A549 (cell line): ENCODE measurements around the gene ANP32A. TPM values are rescaled to one million over a fixed set of nuclear protein-coding genes. Genes with fewer than 3 reads are reported as not detected.

Source experiments
- ATAC-seq, 2 experiments: fragments of 200-7000 bp in 1 of 2; fragments of >200 bp in 1 of 2; cut with Nextera tagmentation in 1 of 2; cut with Tn5 transposase in 1 of 2; 3 replicates each; pipeline versions ENCODE4 v1.8.0 to v1.9.1; 2018 to 2020; ENCODE audit warnings: mild to moderate bottlenecking in 1 of 2, moderate library complexity in 1 of 2
- CTCF ChIA-PET: fragments of 300-600 bp; sonication (Branson Sonifier 250); formaldehyde crosslinking; extraction: SDS; loops from one replicate; lab custom pipeline; 2021; ENCODE audit warnings: antibody characterized with exemption, inconsistent platforms; lab: Yijun Ruan, JAX
- POLR2A ChIA-PET: fragments of 350-600 bp; formaldehyde crosslinking; extraction: SDS; loops from one replicate; lab custom pipeline; 2021; ENCODE audit warnings: antibody characterized with exemption, inconsistent platforms; lab: Yijun Ruan, JAX
- DNase-seq, 2 experiments: peaks; one replicate each; pipeline versions ENCODE4 v3.0.0 to v3.0.0-alpha.2; 2011 to 2016; ENCODE audit warnings: low read depth in 1 of 2, low spot score in 1 of 2
- FAIRE-seq: peaks from 2 replicates; lab custom pipeline; 2011; peaks lifted over from hg19 to GRCh38; lab: Jason Lieb, UNC
- H3K27ac ChIP-seq, 2 experiments: fragments of >200 bp; sonication (Bioruptor Twin); formaldehyde crosslinking; 3 replicates each; pipeline ENCODE4 v1.5.1; 2016 to 2017
- H3K4me1 ChIP-seq: fragments of >200 bp; sonication (Bioruptor Twin); formaldehyde crosslinking; 3 replicates; pipeline ENCODE4 v1.6.1; 2016
- H3K4me2 ChIP-seq: fragments of >200 bp; sonication (Bioruptor Twin); formaldehyde crosslinking; 3 replicates; pipeline ENCODE4 v1.6.1; 2016
- H3K4me3 ChIP-seq: fragments of >200 bp; sonication (Bioruptor Twin); formaldehyde crosslinking; 3 replicates; pipeline ENCODE4 v1.5.1; 2016
- H3K9me3 ChIP-seq: fragments of >200 bp; sonication (Bioruptor Twin); formaldehyde crosslinking; 3 replicates; pipeline ENCODE4 v1.6.1; 2016
- BCL3 ChIP-seq: fragments of >200 bp; sonication (Bioruptor Twin); formaldehyde crosslinking; IDR thresholded peaks from 3 replicates; pipeline ENCODE4 v1.6.1; 2016
- CHD2 ChIP-seq: fragments of 150-350 bp; IDR thresholded peaks from 2 replicates; pipeline ENCODE4 v1.6.1; 2014; ENCODE audit warnings: low read length; ENCODE audit not compliant: partially characterized antibody
- EHF ChIP-seq: fragments of 250-450 bp; sonication (Bioruptor Pico); IDR thresholded peaks from 2 replicates; pipeline ENCODE4 v1.5.0; 2020; ENCODE audit warnings: mild to moderate bottlenecking
- EHMT2 ChIP-seq: fragments of 200-600 bp; sonication (generic); IDR thresholded peaks from 2 replicates; pipeline ENCODE4 v1.6.1; 2016; ENCODE audit warnings: antibody characterized with exemption, low read depth, mild to moderate bottlenecking, moderate library complexity
- GATA3 ChIP-seq: IDR thresholded peaks from 2 replicates; pipeline ENCODE4 v1.6.1; 2012; ENCODE audit warnings: borderline replicate concordance
- HDAC2 ChIP-seq: fragments of 200-600 bp; sonication (generic); IDR thresholded peaks from 2 replicates; pipeline ENCODE4 v1.6.1; 2016
- HOXB13 ChIP-seq: fragments of 250-450 bp; sonication (Bioruptor Pico); IDR thresholded peaks from 2 replicates; pipeline ENCODE4 v1.5.0; 2020; ENCODE audit warnings: low read depth, mild to moderate bottlenecking, moderate library complexity
- HOXB5 ChIP-seq: fragments of 250-450 bp; sonication (Bioruptor Pico); IDR thresholded peaks from 2 replicates; pipeline ENCODE4 v1.5.0; 2020; ENCODE audit warnings: mild to moderate bottlenecking, moderate library complexity
- JUNB ChIP-seq: fragments of >200 bp; sonication (Bioruptor Twin); formaldehyde crosslinking; IDR thresholded peaks from 2 replicates; pipeline ENCODE4 v1.6.1; 2016
- NFE2L2 ChIP-seq: fragments of 150-350 bp; conservative IDR thresholded peaks from 2 replicates; pipeline ENCODE4 v1.6.1; 2014; ENCODE audit warnings: low read length
- NR3C1 ChIP-seq: fragments of >200 bp; sonication (Bioruptor Twin); formaldehyde crosslinking; IDR thresholded peaks from 3 replicates; pipeline ENCODE4 v1.6.1; 2017
- RCOR1 ChIP-seq: fragments of 150-350 bp; IDR thresholded peaks from 2 replicates; pipeline ENCODE4 v1.6.1; 2014; ENCODE audit warnings: antibody characterized with exemption, low read length, low read depth
- USF2 ChIP-seq: fragments of 450-650 bp; IDR thresholded peaks from 2 replicates; pipeline ENCODE4 v1.6.1; 2014; ENCODE audit warnings: antibody characterized with exemption
- ZFP36 ChIP-seq: fragments of 450-650 bp; IDR thresholded peaks from 2 replicates; pipeline ENCODE4 v1.6.1; 2014; ENCODE audit warnings: borderline replicate concordance; ENCODE audit not compliant: partially characterized antibody
- ZNF302 ChIP-seq: fragments of 250-450 bp; sonication (Bioruptor Pico); IDR thresholded peaks from 2 replicates; pipeline ENCODE4 v1.9.0; 2021; ENCODE audit warnings: inconsistent platforms, mild to moderate bottlenecking, moderate library complexity
- WGBS: methylation state at CpG from one replicate; pipeline ENCODE4 v1.1.6; 2017; ENCODE audit errors: missing lambda C conversion rate; 5-methylcytosine and 5-hydroxymethylcytosine counted together
- polyA plus RNA-seq, 4 experiments: library from polyadenylated mRNA; depleted of rRNA in 3 of 4; stranded (reverse); fragments of >200 nt; fragmentation: RNase III in 1 of 4; extraction: RNeasy Plus Mini Kit Qiagen cat#74134 plus additional on column Dnase treatment in 1 of 4; gene quantifications; 2 replicates in 3 of 4; 3 replicates in 1 of 4; pipeline ENCODE4 v1.2.3, GENCODE V29; 2011 to 2017
- TF ChIP-seq, protein P1 (sequence below): fragments of 250-450 bp; sonication (Bioruptor Pico); IDR thresholded peaks from 2 replicates; pipeline ENCODE4 v1.5.0; 2020; ENCODE audit warnings: low read depth, mild to moderate bottlenecking, moderate library complexity
- TF ChIP-seq, protein P2 (sequence below): IDR thresholded peaks from 2 replicates; pipeline ENCODE4 v1.6.1; 2012

ANP32A gene
- polyA plus RNA-seq, 2 of the 4 experiments (the other 2 are of a cell fraction): 208 to 354 TPM

- 82% methylated on average over 3 of the region's 3 CpGs for WGBS
- no peak for FAIRE-seq
- no peak overlapping the region for H3K4me2 ChIP-seq
- TF ChIP-seq NR3C1 (no peak), BCL3 (no peak), CHD2 (no peak), GATA3 (no peak), HOXB13 (CRISPR knock-in tag) (no peak), RCOR1 (no peak), EHF (CRISPR knock-in tag) (no peak), HOXB5 (CRISPR knock-in tag) (no peak)
- TF ChIP-seq, all 56 proteins: peak for 0
- Histone ChIP-seq H3K27ac (no peak overlapping the region), H3K4me3 (no peak overlapping the region), H3K4me1 (peaks cover 49% of the 10 kb centered on the region; the same call in 1 of the 3 replicates), H3K9me3 (no peaks in the 10 kb centered on the region)
- ChIA-PET CTCF (interaction anchor here (0.6 to 0.8 kb wide), 3 partner anchors 84 to 301 kb away, joined by 3 read pairs; no protein-coding TSS in a partner anchor), POLR2A (no interaction called here)
- DNase-seq (no peak), ATAC-seq (no peak)
Measured at GRCh38 chr15:68791431-68792283, 29.0 kb downstream of the ANP32A start.

DNA sequence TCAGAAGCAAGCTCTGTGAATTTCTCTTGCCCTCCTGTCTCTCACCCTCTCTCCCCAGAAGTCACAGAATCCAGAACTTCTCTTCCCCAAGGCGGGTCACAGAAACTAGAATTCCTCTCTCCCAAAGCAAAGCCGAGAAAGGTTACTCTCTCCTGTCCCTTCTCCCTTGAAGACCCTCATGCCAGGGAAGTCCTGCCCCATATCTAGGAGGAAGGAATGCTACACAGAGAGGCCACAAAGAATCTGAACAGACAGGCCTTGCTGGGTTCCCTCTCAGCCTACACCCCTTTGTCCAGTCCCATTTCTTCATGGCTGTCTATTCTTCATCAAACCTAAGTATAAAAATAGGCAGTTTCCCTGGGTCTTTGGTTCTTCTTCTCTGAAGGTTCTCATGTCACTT, 29.8 kb downstream of the ANP32A start:
- TF ChIP-seq NFE2L2 (no peak), JUNB (no peak), HDAC2 (no peak), CHD2 (no peak), ZNF302 (CRISPR knock-in tag) (no peak), USF2 (no peak), ZFP36 (no peak)
- TF ChIP-seq, protein P1, sequence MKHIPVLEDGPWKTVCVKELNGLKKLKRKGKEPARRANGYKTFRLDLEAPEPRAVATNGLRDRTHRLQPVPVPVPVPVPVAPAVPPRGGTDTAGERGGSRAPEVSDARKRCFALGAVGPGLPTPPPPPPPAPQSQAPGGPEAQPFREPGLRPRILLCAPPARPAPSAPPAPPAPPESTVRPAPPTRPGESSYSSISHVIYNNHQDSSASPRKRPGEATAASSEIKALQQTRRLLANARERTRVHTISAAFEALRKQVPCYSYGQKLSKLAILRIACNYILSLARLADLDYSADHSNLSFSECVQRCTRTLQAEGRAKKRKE (CRISPR knock-in tag): no peak
- TF ChIP-seq, protein P2, sequence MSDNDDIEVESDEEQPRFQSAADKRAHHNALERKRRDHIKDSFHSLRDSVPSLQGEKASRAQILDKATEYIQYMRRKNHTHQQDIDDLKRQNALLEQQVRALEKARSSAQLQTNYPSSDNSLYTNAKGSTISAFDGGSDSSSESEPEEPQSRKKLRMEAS: no peak
- ChIA-PET POLR2A (no interaction called here), CTCF (interaction anchor here (0.8 to 3.1 kb wide), 2 partner anchors 85 to 96 kb away, joined by 3 to 20 read pairs; no protein-coding TSS in a partner anchor)
- Histone ChIP-seq H3K4me2 (no peak overlapping the region), H3K9me3 (no peaks in the 10 kb centered on the region), H3K27ac (no peak overlapping the region), H3K4me1 (peaks cover 49% of the 10 kb centered on the region; the same call in 1 of the 3 replicates), H3K4me3 (no peak overlapping the region)
- no peak for FAIRE-seq
- DNase-seq: no peak
- ATAC-seq: no peak
- WGBS: 90% methylated on average over 2 of the region's 2 CpGs

GRCh38 chr15:68790242-68790575, 30.5 kb downstream of the ANP32A start:
- no peak; a peak in 1 of 6 replicates for ATAC-seq

More at GRCh38 chr15:68790242-68790575, 30.5 kb downstream of the ANP32A start:
- ChIA-PET CTCF (interaction anchor here (0.5 to 3.1 kb wide), 3 partner anchors 23 to 85 kb away, joined by 3 to 20 read pairs (median 3); no protein-coding TSS in a partner anchor), POLR2A (no interaction called here)
- Histone ChIP-seq H3K4me1 (peaks cover 46% of the 10 kb centered on the region; the same call in 1 of the 3 replicates), H3K9me3 (no peaks in the 10 kb centered on the region), H3K4me2 (no peak overlapping the region), H3K4me3 (no peak overlapping the region), H3K27ac (no peak overlapping the region)
- no peak for DNase-seq
- no peak for TF ChIP-seq HOXB13 (CRISPR knock-in tag)
- TF ChIP-seq EHMT2: no peak
- no peak for FAIRE-seq
- WGBS: 90% methylated on average over 8 of the region's 8 CpGs
